Liver (tissue), 3 donors: ENCODE measurements around the gene GTF2H3.

Source experiments
- GABPA ChIP-seq, 2 donors: IDR thresholded peaks in 1 of 2; conservative IDR thresholded peaks in 1 of 2; 2 replicates each; pipeline ENCODE4 v1.6.1; 2016; ENCODE audit warnings: antibody characterized with exemption in 2 of 2, mild to moderate bottlenecking in 1 of 2, moderate library complexity in 1 of 2
- RAD21 ChIP-seq, 2 donors: IDR thresholded peaks; 2 replicates each; pipeline ENCODE4 v1.6.1; 2016; ENCODE audit warnings: antibody characterized with exemption in 2 of 2, mild to moderate bottlenecking in 2 of 2
- TAF1 ChIP-seq: conservative IDR thresholded peaks from 2 replicates; pipeline ENCODE4 v1.6.1; 2016; ENCODE audit warnings: antibody characterized with exemption, mild to moderate bottlenecking
- YY1 ChIP-seq: IDR thresholded peaks from 2 replicates; pipeline ENCODE4 v1.6.1; 2016; ENCODE audit warnings: antibody characterized with exemption, mild to moderate bottlenecking
- TF ChIP-seq, protein P1 (sequence below): fragments of 150-350 bp; IDR thresholded peaks from 2 replicates; pipeline ENCODE4 v1.5.1; 2017; ENCODE audit warnings: improper control_type of control experiment, low read depth, low read length; ENCODE audit not compliant: missing input control
- TF ChIP-seq, protein P2 (sequence below): IDR thresholded peaks from 2 replicates; pipeline ENCODE4 v1.6.1; 2016; ENCODE audit warnings: antibody characterized with exemption, mild to moderate bottlenecking
- donor health status: healthy.
- donor health status: healthy.

DNA sequence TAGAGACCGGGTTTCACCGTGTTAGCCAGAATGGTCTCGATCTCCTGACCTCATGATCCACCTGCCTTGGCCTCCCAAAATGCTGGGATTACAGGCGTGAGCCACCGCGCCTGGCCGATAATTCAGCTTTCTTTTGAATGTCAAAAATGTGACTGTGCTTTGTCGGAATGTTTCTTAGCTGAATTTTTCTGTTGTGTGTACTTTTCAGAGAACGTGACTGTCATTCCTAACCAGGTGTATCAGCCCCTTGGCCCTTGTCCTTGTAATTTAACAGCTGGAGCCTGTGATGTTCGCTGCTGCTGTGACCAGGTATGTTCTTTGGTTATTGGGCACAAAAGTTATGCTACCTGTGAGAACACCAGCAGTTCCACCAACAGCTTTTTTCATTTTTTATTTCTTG, 45.4 kb downstream of the GTF2H3 start:
- TF ChIP-seq TAF1 (no peak), RAD21 (IDR thresholded peaks at IDR 0.05) (no peak), GABPA (IDR thresholded peaks at IDR 0.05 in 1 of 2, conservative IDR thresholded peaks at IDR 0.05 in 1 of 2) (no peak), YY1 (no peak)
- TF ChIP-seq, protein P1, sequence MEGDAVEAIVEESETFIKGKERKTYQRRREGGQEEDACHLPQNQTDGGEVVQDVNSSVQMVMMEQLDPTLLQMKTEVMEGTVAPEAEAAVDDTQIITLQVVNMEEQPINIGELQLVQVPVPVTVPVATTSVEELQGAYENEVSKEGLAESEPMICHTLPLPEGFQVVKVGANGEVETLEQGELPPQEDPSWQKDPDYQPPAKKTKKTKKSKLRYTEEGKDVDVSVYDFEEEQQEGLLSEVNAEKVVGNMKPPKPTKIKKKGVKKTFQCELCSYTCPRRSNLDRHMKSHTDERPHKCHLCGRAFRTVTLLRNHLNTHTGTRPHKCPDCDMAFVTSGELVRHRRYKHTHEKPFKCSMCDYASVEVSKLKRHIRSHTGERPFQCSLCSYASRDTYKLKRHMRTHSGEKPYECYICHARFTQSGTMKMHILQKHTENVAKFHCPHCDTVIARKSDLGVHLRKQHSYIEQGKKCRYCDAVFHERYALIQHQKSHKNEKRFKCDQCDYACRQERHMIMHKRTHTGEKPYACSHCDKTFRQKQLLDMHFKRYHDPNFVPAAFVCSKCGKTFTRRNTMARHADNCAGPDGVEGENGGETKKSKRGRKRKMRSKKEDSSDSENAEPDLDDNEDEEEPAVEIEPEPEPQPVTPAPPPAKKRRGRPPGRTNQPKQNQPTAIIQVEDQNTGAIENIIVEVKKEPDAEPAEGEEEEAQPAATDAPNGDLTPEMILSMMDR, result no peak
- TF ChIP-seq, protein P2, sequence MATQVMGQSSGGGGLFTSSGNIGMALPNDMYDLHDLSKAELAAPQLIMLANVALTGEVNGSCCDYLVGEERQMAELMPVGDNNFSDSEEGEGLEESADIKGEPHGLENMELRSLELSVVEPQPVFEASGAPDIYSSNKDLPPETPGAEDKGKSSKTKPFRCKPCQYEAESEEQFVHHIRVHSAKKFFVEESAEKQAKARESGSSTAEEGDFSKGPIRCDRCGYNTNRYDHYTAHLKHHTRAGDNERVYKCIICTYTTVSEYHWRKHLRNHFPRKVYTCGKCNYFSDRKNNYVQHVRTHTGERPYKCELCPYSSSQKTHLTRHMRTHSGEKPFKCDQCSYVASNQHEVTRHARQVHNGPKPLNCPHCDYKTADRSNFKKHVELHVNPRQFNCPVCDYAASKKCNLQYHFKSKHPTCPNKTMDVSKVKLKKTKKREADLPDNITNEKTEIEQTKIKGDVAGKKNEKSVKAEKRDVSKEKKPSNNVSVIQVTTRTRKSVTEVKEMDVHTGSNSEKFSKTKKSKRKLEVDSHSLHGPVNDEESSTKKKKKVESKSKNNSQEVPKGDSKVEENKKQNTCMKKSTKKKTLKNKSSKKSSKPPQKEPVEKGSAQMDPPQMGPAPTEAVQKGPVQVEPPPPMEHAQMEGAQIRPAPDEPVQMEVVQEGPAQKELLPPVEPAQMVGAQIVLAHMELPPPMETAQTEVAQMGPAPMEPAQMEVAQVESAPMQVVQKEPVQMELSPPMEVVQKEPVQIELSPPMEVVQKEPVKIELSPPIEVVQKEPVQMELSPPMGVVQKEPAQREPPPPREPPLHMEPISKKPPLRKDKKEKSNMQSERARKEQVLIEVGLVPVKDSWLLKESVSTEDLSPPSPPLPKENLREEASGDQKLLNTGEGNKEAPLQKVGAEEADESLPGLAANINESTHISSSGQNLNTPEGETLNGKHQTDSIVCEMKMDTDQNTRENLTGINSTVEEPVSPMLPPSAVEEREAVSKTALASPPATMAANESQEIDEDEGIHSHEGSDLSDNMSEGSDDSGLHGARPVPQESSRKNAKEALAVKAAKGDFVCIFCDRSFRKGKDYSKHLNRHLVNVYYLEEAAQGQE, result no peak
